ENCODE results near the gene ZNF346. TPM values are rescaled to one million over a fixed set of nuclear protein-coding genes. Genes with fewer than 3 reads are reported as not detected.

The ZNF346 gene
- total and polyA plus RNA-seq, 2 of the 13 experiments (the other 11 are each of a cell fraction or from before 2014, with no cell fraction given), result 8.6 to 19.4 TPM

DNA sequence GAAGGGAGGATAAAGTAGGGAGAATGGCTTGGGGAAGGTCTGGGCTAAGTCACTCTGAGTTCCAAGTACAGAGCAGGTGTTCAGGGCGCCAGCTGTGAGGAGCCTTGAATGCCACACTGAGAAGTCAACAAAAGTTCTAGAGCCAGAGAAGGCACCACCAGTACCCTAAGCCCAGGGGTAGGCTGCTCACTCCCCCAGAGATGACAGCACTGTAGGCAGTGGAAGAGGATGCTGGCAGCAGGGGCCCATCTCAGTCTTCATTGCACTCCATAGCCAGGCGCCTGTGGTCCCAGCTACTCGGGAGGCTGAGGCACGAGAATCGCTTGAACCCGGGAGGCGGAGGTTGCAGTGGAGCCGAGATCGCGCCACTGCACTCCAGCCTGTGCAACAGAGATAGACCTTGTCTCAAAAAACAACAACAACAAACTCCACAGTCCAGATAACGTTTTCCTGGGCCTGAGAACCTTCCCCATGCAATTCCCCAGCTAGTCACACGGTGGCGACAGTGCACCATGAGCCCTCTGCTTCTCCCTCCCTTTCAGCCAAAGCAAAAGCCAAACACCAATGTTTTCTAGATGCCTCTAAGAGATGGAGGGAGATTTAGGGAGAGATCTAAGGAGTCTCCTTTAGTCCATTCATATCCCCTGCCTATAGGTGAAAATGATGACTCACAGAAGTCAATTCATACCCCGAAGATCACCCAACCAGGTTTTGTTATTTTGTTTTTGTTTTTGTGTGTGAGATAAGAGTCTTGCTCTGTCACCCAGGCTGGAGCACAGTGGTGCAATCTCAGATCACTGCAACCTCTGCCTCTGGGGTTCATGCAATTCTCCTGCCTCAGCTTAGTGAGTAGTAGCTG, 91.3 kb downstream of the ZNF346 start (continued):
- TF ChIP-seq FUBP1 (CRISPR knock-in tag; IDR thresholded peaks at IDR 0.05; ENCODE audit: borderline replicate concordance), result no peak
- TF ChIP-seq AGO1 (IDR thresholded peaks at IDR 0.05; ENCODE audit: low read depth, low read length, poor library complexity, severe bottlenecking), result no peak
- TF ChIP-seq ZNF557 (CRISPR knock-in tag; IDR thresholded peaks at IDR 0.05), result no peak
- TF ChIP-seq, protein P1, sequence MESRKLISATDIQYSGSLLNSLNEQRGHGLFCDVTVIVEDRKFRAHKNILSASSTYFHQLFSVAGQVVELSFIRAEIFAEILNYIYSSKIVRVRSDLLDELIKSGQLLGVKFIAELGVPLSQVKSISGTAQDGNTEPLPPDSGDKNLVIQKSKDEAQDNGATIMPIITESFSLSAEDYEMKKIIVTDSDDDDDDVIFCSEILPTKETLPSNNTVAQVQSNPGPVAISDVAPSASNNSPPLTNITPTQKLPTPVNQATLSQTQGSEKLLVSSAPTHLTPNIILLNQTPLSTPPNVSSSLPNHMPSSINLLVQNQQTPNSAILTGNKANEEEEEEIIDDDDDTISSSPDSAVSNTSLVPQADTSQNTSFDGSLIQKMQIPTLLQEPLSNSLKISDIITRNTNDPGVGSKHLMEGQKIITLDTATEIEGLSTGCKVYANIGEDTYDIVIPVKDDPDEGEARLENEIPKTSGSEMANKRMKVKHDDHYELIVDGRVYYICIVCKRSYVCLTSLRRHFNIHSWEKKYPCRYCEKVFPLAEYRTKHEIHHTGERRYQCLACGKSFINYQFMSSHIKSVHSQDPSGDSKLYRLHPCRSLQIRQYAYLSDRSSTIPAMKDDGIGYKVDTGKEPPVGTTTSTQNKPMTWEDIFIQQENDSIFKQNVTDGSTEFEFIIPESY (CRISPR knock-in tag; IDR thresholded peaks at IDR 0.05), result no peak
- TF ChIP-seq ZNF598 (CRISPR knock-in tag; IDR thresholded peaks at IDR 0.05; ENCODE audit: borderline replicate concordance), result no peak; the same call in 1 of the 2 replicates
- TF ChIP-seq THAP11 (CRISPR knock-in tag; IDR thresholded peaks at IDR 0.05), result 0 out of 2 replicates have a peak, but pooled peaks have one; percentile 32
- TF ChIP-seq, protein P2, sequence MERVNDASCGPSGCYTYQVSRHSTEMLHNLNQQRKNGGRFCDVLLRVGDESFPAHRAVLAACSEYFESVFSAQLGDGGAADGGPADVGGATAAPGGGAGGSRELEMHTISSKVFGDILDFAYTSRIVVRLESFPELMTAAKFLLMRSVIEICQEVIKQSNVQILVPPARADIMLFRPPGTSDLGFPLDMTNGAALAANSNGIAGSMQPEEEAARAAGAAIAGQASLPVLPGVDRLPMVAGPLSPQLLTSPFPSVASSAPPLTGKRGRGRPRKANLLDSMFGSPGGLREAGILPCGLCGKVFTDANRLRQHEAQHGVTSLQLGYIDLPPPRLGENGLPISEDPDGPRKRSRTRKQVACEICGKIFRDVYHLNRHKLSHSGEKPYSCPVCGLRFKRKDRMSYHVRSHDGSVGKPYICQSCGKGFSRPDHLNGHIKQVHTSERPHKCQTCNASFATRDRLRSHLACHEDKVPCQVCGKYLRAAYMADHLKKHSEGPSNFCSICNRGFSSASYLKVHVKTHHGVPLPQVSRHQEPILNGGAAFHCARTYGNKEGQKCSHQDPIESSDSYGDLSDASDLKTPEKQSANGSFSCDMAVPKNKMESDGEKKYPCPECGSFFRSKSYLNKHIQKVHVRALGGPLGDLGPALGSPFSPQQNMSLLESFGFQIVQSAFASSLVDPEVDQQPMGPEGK (CRISPR knock-in tag; IDR thresholded peaks at IDR 0.05), result no peak
- TF ChIP-seq CCAR2 (optimal IDR thresholded peaks at IDR 0.05; ENCODE audit: low read depth, low read length), result no peak
- no peak for TF ChIP-seq EHMT2 (IDR thresholded peaks at IDR 0.05; ENCODE audit: borderline replicate concordance, low read depth, low read length)
- no peak for TF ChIP-seq ZNF709 (CRISPR knock-in tag; IDR thresholded peaks at IDR 0.05)
- TF ChIP-seq GMEB1 (CRISPR knock-in tag; IDR thresholded peaks at IDR 0.05; ENCODE audit: borderline replicate concordance), result no peak; the same call in 1 of the 2 replicates
- no peak for TF ChIP-seq ATF5 (CRISPR knock-in tag; IDR thresholded peaks at IDR 0.05; ENCODE audit: low read depth)
- peak; percentile 50; the same call in 1 of the 2 replicates for TF ChIP-seq TGIF2 (CRISPR knock-in tag; IDR thresholded peaks at IDR 0.05)
- peak; percentile 31; the same call in 1 of the 2 replicates for TF ChIP-seq ZNF691 (CRISPR knock-in tag; IDR thresholded peaks at IDR 0.05; ENCODE audit: borderline replicate concordance, low read depth)
- TF ChIP-seq, protein P3, sequence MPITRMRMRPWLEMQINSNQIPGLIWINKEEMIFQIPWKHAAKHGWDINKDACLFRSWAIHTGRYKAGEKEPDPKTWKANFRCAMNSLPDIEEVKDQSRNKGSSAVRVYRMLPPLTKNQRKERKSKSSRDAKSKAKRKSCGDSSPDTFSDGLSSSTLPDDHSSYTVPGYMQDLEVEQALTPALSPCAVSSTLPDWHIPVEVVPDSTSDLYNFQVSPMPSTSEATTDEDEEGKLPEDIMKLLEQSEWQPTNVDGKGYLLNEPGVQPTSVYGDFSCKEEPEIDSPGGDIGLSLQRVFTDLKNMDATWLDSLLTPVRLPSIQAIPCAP (CRISPR knock-in tag; IDR thresholded peaks at IDR 0.05; ENCODE audit: low read depth), result no peak
- peak; percentile 61 for TF ChIP-seq TEAD3 (CRISPR knock-in tag; optimal IDR thresholded peaks at IDR 0.05; ENCODE audit: borderline replicate concordance)
- TF ChIP-seq ZNF232 (CRISPR knock-in tag; IDR thresholded peaks at IDR 0.05; ENCODE audit: borderline replicate concordance), result no peak
